ENCODE results near the gene HNF4A. TPM values are rescaled to one million over a fixed set of nuclear protein-coding genes. Genes with fewer than 3 reads are reported as not detected.

Gene HNF4A
- polyA plus RNA-seq, 1 of the 3 experiments (the other 2 are of a cell fraction): not detected

DNA sequence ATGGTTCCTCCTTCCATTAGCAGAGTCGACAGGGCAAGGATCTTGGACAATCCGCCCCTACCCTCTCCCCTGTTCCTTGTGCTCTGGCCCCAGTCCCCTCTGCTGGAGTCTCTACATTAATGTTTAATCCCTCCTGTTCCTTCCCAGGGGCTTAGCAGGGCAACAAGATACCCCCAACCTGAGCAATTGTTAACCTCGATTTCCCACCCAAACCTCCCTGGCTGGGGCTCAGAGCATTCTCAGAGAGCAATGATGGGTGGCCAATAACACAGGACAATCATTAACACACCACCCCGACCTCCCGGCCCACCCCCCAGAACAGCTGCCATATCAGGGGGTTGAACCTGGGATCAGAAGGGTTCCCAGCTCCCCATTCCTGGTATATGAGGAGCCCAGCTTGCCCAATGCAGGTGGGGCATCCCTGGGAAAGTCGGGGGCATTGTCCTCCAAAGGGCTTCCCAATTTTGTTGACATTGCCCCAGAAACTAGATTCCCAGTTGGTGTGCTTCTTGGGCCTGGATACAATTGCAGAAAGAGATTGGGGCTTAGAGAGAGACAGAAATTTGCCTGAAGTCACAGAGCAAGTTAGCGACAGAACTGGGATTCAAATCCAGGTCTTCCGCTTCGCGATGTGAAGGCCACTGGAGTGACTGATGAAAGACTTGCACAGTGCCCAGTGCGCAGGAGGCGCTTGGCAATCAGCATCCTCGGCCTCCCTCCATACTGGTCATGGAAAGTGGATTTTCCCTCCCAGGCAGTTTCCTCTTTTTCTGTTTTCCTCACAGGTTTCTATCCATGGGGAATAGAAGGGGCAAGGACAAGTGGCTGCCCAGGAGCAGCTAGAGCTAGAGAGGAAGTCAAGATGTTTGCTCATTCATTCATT lies 60.6 kb downstream of the HNF4A start:
- H3K4me2 ChIP-seq: no peak overlapping the region
- H3K79me2 ChIP-seq (ENCODE audit: insufficient read depth): no peaks in the 10 kb centered on the region
- no peaks in the 10 kb centered on the region for H4K20me1 ChIP-seq (ENCODE audit: insufficient read depth)
- no peaks in the 10 kb centered on the region for H3K9me3 ChIP-seq
- TF ChIP-seq, protein P1, sequence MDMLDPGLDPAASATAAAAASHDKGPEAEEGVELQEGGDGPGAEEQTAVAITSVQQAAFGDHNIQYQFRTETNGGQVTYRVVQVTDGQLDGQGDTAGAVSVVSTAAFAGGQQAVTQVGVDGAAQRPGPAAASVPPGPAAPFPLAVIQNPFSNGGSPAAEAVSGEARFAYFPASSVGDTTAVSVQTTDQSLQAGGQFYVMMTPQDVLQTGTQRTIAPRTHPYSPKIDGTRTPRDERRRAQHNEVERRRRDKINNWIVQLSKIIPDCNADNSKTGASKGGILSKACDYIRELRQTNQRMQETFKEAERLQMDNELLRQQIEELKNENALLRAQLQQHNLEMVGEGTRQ (IDR thresholded peaks at IDR 0.05; ENCODE audit: borderline replicate concordance, low read depth, low read length): no peak
- TF ChIP-seq RXRA (IDR thresholded peaks at IDR 0.05; ENCODE audit: borderline replicate concordance, low read depth) (no peak), EP300 (IDR thresholded peaks at IDR 0.05; ENCODE audit: borderline replicate concordance in 1 of 2, low read depth in 1 of 2, low read length in 1 of 2) (no peak), GABPA (IDR thresholded peaks at IDR 0.05; ENCODE audit: low read depth) (no peak), CHD2 (IDR thresholded peaks at IDR 0.05; ENCODE audit: low read length, partially characterized antibody) (no peak), SIN3A (IDR thresholded peaks at IDR 0.05; ENCODE audit: borderline replicate concordance, low read depth, low read length) (no peak), TCF12 (IDR thresholded peaks at IDR 0.05) (no peak), FOSL2 (IDR thresholded peaks at IDR 0.05; ENCODE audit: borderline replicate concordance, low read depth) (no peak), ELF1 (IDR thresholded peaks at IDR 0.05) (no peak), MXI1 (IDR thresholded peaks at IDR 0.05; ENCODE audit: low read depth, low read length) (no peak)
- TF ChIP-seq, protein P2, sequence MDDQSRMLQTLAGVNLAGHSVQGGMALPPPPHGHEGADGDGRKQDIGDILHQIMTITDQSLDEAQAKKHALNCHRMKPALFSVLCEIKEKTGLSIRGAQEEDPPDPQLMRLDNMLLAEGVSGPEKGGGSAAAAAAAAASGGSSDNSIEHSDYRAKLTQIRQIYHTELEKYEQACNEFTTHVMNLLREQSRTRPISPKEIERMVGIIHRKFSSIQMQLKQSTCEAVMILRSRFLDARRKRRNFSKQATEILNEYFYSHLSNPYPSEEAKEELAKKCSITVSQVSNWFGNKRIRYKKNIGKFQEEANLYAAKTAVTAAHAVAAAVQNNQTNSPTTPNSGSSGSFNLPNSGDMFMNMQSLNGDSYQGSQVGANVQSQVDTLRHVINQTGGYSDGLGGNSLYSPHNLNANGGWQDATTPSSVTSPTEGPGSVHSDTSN (IDR thresholded peaks at IDR 0.05): no peak
- DNase-seq: no peak
- CTCF ChIA-PET: interaction anchor here (0.9 kb wide), 1 partner anchor 10 kb away, joined by 4 read pairs; no protein-coding TSS in a partner anchor
- WGBS (ENCODE audit: low lambda C conversion rate): 66% methylated on average over 13 of the region's 13 CpGs
- H3K27me3 ChIP-seq (ENCODE audit: insufficient read depth): no peaks in the 10 kb centered on the region; the same call in 1 of the 2 replicates
- H3K36me3 ChIP-seq (replicated peaks in 1 of 2; ENCODE audit: control insufficient read depth in 1 of 2, insufficient read depth in 2 of 2, low read length in 1 of 2): no peaks in the 10 kb centered on the region
- H2AFZ ChIP-seq (ENCODE audit: low read depth): no peak overlapping the region
- H3K9me2 ChIP-seq: no peaks in the 10 kb centered on the region
- H3K27ac ChIP-seq (ENCODE audit: low read depth in 2 of 2, low read length in 1 of 2): no peak overlapping the region
- no peaks in the 10 kb centered on the region for H3F3A ChIP-seq (replicated peaks; ENCODE audit: insufficient read depth)
- no peak overlapping the region for H3K9ac ChIP-seq
- no peaks in the 10 kb centered on the region; a peak in 1 of 4 replicates for H3K4me1 ChIP-seq (ENCODE audit: control insufficient read depth in 1 of 2, insufficient read depth in 2 of 2, low read depth in 1 of 2, low read length in 1 of 2)
- POLR2A ChIA-PET: no interaction called here
- H3K4me3 ChIP-seq (ENCODE audit: low read depth in 2 of 2, low read length in 1 of 2): no peak overlapping the region

DNA sequence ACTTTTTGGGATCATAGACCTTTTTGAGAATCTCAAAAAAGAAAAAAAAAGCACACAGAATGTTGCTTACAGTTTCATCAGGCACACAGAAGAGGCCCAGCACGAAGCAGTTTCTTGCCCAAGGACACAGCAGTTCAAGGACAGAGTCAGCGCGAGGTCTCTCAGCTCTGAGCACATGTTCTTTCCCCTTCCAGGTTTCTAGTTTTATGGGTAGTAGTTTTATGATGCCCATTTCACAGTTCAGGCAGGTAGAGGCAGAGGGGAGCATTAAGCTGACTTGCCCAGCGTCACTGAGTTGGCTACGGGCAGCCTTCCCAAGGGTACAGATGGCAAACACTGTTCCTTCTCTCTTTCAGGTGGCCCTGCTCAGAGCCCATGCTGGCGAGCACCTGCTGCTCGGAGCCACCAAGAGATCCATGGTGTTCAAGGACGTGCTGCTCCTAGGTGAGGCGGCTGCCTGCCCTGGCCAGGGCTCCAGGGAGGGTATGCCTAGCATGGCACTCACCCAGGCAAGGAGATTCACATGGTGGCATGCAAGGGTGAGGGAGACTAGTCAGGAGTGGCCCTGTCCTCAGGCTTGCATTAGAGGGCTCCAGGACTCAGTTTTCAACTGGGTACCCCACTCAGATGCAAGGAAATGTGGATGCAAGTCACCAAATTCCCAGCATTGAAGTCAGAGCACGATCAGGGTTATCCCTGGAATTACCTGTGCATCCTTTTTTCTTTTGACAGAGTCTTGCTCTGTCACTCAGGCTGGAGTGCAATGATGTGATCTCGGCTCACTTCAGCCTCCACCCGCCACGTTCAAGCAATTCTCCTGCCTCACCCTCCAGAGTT lies 62.8 kb downstream of the HNF4A start:
- H3K27me3 ChIP-seq (ENCODE audit: insufficient read depth): no peaks in the 10 kb centered on the region; the same call in 1 of the 2 replicates
- no peak for DNase-seq
- ChIA-PET CTCF (interaction anchor here (1.0 to 1.7 kb wide), 2 partner anchors 33 to 34 kb away, joined by 7 read pairs; no protein-coding TSS in a partner anchor), POLR2A (no interaction called here)
- H3K9me3 ChIP-seq: no peaks in the 10 kb centered on the region
- no peaks in the 10 kb centered on the region for H3F3A ChIP-seq (replicated peaks; ENCODE audit: insufficient read depth)
- H3K4me3 ChIP-seq (ENCODE audit: low read depth in 2 of 2, low read length in 1 of 2): no peak overlapping the region
- H3K4me1 ChIP-seq (ENCODE audit: control insufficient read depth in 1 of 2, insufficient read depth in 2 of 2, low read depth in 1 of 2, low read length in 1 of 2): no peaks in the 10 kb centered on the region
- 74% methylated on average over 12 of the region's 13 CpGs for whole genome bisulfite sequencing (ENCODE audit: low lambda C conversion rate)
- no peak overlapping the region for H3K9ac ChIP-seq
- H2AFZ ChIP-seq (ENCODE audit: low read depth): no peak overlapping the region
- no peaks in the 10 kb centered on the region for H4K20me1 ChIP-seq (ENCODE audit: insufficient read depth)
- no peaks in the 10 kb centered on the region for H3K79me2 ChIP-seq (ENCODE audit: insufficient read depth)
- no peak overlapping the region for H3K4me2 ChIP-seq
- no peak for TF ChIP-seq MXI1 (IDR thresholded peaks at IDR 0.05; ENCODE audit: low read depth, low read length)
- TF ChIP-seq, protein P3, sequence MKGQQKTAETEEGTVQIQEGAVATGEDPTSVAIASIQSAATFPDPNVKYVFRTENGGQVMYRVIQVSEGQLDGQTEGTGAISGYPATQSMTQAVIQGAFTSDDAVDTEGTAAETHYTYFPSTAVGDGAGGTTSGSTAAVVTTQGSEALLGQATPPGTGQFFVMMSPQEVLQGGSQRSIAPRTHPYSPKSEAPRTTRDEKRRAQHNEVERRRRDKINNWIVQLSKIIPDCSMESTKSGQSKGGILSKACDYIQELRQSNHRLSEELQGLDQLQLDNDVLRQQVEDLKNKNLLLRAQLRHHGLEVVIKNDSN (IDR thresholded peaks at IDR 0.05; ENCODE audit: borderline replicate concordance, low read depth): no peak
- no peak overlapping the region for H3K27ac ChIP-seq (ENCODE audit: low read depth in 2 of 2, low read length in 1 of 2)
- no peaks in the 10 kb centered on the region for H3K9me2 ChIP-seq
- no peaks in the 10 kb centered on the region for H3K36me3 ChIP-seq (replicated peaks in 1 of 2; ENCODE audit: control insufficient read depth in 1 of 2, insufficient read depth in 2 of 2, low read length in 1 of 2)
